ENCODE measurements around the gene GM2A. TPM values are rescaled to one million over a fixed set of nuclear protein-coding genes. Genes with fewer than 3 reads are reported as not detected.
"Not testable (repeated sequence)": the region's sequence is repeated elsewhere in the genome, so short reads cannot be mapped to it uniquely, and the experiment has no call there.

GM2A gene
- total and polyA plus RNA-seq, 3 donors from 2014 or later: 29.8 to 54.4 (median 38.0) TPM

- no peaks in the 10 kb centered on the region for H3K9me3 ChIP-seq
- TF ChIP-seq CTCF (IDR thresholded peaks at IDR 0.05) (no peak), POLR2A (IDR thresholded peaks at IDR 0.05) (no peak)
- WGBS, 2 donors: 65 to 68% methylated on average over 1 of the region's 1 CpG
- H3K4me1 ChIP-seq: peaks cover 12% of the 10 kb centered on the region
- intact Hi-C loops (cut with DNase I; ENCODE audit: low total_unique reads): no loop called here
- H3K4me3 ChIP-seq: no peak overlapping the region
- H3K36me3 ChIP-seq (ENCODE audit: low read depth, missing control alignments): no peaks in the 10 kb centered on the region
- no peak overlapping the region for H3K27ac ChIP-seq
- H3K27me3 ChIP-seq: no peaks in the 10 kb centered on the region
- no peak for DNase-seq
Measured at GRCh38 chr5:151254556-151254955, 1.6 kb downstream of the GM2A start.

GRCh38 chr5:151254990-151255389, 2.0 kb downstream of the GM2A start:
- H3K27ac ChIP-seq; DNase-seq; H3K9me3 ChIP-seq; intact Hi-C loops (cut with DNase I; ENCODE audit: low total_unique reads); H3K4me3 ChIP-seq; H3K27me3 ChIP-seq; H3K36me3 ChIP-seq (ENCODE audit: low read depth, missing control alignments): not testable (repeated sequence)
- H3K4me1 ChIP-seq: peaks cover 12% of the 10 kb centered on the region
- 90 to 95% methylated on average over 5 of the region's 5 CpGs for WGBS, 2 donors

- peaks cover 12% of the 10 kb centered on the region for H3K4me1 ChIP-seq
- H3K9me3 ChIP-seq: no peaks in the 10 kb centered on the region
- 82 to 93% methylated on average over 3 of the region's 3 CpGs for WGBS, 2 donors
- TF ChIP-seq POLR2A (IDR thresholded peaks at IDR 0.05) (no peak), CTCF (IDR thresholded peaks at IDR 0.05) (no peak)
- intact Hi-C loops (cut with DNase I; ENCODE audit: low total_unique reads): no loop called here
- no peaks in the 10 kb centered on the region for H3K36me3 ChIP-seq (ENCODE audit: low read depth, missing control alignments)
- no peak overlapping the region for H3K27ac ChIP-seq
- H3K27me3 ChIP-seq: no peaks in the 10 kb centered on the region
- H3K4me3 ChIP-seq: no peak overlapping the region
- no peak for DNase-seq
Measured at GRCh38 chr5:151255621-151256286, 2.8 kb downstream of the GM2A start.

GRCh38 chr5:151257731-151258181, 4.8 kb downstream of the GM2A start:
- WGBS, 2 donors: 92 to 93% methylated on average over 5 of the region's 5 CpGs
- intact Hi-C loops (cut with DNase I; ENCODE audit: low total_unique reads): no loop called here

GRCh38 chr5:151258201-151258611, 5.2 kb downstream of the GM2A start:
- TF ChIP-seq CTCF (IDR thresholded peaks at IDR 0.05) (no peak), POLR2A (IDR thresholded peaks at IDR 0.05) (no peak)
- WGBS, 2 donors: 87 to 94% methylated on average over 7 of the region's 7 CpGs
- Histone ChIP-seq H3K4me3 (no peak overlapping the region), H3K4me1 (peaks cover 12% of the 10 kb centered on the region), H3K9me3 (no peaks in the 10 kb centered on the region), H3K36me3 (ENCODE audit: low read depth, missing control alignments) (no peaks in the 10 kb centered on the region), H3K27me3 (no peaks in the 10 kb centered on the region), H3K27ac (no peak overlapping the region)
- intact Hi-C loops (cut with DNase I; ENCODE audit: low total_unique reads): no loop called here
- DNase-seq: no peak

More at GRCh38 chr5:151257731-151258181, 4.8 kb downstream of the GM2A start:
- DNase-seq: no peak
- peaks cover 12% of the 10 kb centered on the region for H3K4me1 ChIP-seq
- no peaks in the 10 kb centered on the region for H3K9me3 ChIP-seq
- H3K4me3 ChIP-seq: no peak overlapping the region
- no peaks in the 10 kb centered on the region for H3K27me3 ChIP-seq
- no peaks in the 10 kb centered on the region for H3K36me3 ChIP-seq (ENCODE audit: low read depth, missing control alignments)
- TF ChIP-seq POLR2A (IDR thresholded peaks at IDR 0.05) (no peak), CTCF (IDR thresholded peaks at IDR 0.05) (no peak)
- H3K27ac ChIP-seq: no peak overlapping the region

Measured in testis (tissue), 3 donors.